Panc1 (cell line): ENCODE measurements around the gene TEDC2.

Experiments used
- TCF7L2 ChIP-seq: IDR thresholded peaks from 2 replicates; pipeline ENCODE4 v1.6.1; 2011; ENCODE audit warnings: mild to moderate bottlenecking, low read depth, low read length, inconsistent platforms
- TF ChIP-seq, protein P1 (sequence below): fragments of 450-650 bp; IDR thresholded peaks from 2 replicates; pipeline ENCODE4 v1.5.1; 2017; ENCODE audit warnings: mild to moderate bottlenecking

DNA sequence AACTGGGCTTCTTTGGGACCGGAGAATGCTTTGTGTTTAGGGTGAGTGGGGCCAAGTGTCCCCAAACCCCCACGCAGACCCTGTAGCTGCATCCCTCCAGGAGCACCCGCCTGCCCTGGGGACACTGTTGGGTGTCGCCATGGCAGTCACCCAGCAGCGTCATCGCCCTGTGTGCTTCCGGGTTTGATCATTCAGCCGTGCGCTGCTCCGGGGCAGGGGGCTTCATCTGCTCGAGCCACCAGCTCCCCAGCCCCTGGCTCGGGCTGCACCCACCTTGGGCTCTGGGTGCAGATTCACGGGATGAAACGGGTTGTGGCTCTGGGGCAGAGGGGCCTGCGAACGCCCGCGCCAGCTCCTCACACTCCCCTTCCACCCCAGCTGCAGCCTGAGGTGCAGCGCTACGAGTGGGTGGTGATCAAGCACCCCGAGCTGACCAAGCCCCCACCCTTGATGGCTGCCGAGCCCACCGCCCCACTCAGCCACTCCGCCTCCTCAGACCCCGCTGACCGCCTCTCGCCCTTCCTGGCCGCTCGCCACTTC is 40.1 kb downstream of the TEDC2 start:
- TF ChIP-seq, protein P1, sequence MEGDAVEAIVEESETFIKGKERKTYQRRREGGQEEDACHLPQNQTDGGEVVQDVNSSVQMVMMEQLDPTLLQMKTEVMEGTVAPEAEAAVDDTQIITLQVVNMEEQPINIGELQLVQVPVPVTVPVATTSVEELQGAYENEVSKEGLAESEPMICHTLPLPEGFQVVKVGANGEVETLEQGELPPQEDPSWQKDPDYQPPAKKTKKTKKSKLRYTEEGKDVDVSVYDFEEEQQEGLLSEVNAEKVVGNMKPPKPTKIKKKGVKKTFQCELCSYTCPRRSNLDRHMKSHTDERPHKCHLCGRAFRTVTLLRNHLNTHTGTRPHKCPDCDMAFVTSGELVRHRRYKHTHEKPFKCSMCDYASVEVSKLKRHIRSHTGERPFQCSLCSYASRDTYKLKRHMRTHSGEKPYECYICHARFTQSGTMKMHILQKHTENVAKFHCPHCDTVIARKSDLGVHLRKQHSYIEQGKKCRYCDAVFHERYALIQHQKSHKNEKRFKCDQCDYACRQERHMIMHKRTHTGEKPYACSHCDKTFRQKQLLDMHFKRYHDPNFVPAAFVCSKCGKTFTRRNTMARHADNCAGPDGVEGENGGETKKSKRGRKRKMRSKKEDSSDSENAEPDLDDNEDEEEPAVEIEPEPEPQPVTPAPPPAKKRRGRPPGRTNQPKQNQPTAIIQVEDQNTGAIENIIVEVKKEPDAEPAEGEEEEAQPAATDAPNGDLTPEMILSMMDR, result no peak
- no peak for TF ChIP-seq TCF7L2
